Measurements from ENCODE around the gene KIF2C.
"Not testable (repeated sequence)": the region's sequence is repeated elsewhere in the genome, so short reads cannot be mapped to it uniquely, and the experiment has no call there.

KIF2C gene

DNA sequence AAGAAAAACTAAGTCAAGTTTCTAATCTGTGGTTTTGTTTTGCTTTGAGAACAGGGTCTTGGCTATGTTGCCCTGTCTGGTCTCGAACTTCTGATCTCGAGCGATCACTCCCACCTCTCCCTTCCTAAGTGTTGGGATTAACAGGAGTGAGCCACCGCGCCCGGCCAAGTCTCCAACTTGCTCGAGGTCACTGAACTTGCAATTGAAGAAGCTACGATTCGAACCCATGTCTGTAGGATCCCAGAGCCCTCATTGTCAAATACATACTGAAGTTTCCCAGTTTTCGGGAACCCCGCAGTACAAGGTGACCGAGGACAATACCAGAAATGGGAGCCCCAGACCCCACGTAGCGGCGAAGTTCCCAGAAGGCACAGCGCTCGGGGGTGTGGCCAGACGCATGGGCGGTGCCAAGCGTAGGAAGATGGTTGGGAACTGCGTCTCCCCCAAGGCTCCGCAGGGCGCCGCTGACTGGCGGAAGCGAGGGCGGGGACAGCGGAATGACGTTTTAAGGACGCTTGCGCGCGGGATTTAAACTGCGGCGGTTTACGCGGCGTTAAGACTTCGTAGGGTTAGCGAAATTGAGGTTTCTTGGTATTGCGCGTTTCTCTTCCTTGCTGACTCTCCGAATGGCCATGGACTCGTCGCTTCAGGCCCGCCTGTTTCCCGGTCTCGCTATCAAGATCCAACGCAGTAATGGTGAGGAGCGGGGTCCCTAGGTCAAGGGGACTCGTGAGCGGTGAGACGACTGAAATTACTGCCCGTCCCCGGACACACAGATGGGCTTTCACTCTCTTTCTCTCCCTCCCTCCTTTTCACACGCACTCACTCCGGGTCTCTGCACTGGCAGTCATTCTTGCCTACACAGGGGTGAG, at the start of gene KIF2C:
TSS of gene KIF2C (plus strand) at position 531 of the 872 bp plus-strand sequence. CDS start at position 627, 96 bp downstream.
- peak; percentile 98 for DNase-seq (ENCODE audit: low spot score)

DNA sequence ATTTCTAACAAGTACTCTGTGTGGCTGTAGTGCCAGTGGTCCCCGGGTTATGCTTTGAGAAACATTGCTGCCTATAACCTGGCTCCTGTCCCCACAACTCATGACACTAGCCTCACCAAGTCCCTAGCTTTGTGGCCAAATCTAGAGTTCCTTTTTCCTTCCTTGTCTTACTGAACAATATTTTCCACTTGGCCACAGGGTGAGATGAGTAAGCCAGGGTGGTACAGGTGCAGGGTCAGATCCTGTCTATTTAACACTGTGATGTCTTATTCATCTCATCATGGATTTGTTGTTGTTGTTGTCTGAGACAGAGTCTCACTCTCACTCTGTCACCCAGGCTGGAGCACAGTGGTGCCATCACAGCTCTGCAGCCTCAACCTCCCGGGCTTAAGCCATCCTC, 46.5 kb upstream of the KIF2C start:
- peak; percentile 35 for DNase-seq (ENCODE audit: low spot score)

DNA sequence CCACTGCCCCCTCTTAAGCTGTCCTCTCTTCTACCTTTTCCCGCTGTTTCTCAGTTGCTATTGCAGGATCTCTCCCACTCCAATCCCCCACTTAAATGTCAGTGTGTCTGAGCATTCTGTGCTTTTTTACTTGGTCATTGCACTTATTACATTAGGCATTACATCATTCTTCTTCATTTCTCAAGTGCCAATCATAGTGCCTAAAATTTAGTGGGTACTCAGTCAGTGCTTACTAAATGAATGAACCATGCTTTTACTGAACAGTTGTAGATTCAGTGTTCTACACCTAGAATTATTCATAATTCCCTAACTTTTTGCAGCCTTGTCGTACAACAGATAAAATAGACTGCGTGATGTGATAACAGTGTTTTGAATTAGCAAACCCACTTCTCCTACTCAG, 45.7 kb upstream of the KIF2C start:
- no peak for DNase-seq (ENCODE audit: low spot score)

DNA sequence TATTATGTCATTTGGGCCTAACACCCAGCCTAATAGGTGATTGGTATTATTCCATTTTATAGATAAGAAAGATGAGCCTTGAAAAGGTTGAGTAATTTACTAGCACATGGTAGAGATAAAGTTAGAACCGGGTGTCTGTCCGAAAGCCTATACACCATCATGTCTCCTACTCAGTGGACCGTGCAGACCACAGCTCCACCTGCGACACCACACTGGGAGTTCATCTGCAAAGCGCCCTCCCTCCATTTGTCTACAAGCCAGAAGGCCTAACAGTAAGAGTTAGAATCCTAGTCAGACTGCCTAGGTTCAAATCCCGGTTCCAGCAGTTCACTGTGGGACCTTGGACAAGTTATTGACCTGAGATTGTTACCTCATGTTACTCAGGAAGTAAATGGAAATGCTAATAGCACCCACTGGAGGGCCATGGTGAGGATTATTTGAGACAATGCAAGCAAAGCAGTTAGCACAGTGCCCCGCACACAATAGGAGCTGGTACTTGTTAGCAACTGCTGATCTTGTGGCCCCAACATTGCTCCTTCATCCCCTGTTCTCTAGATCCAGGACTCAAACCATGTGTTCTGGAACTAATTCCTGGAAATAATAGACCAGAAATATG, 44.7 kb upstream of the KIF2C start:
- peak; percentile 79 for DNase-seq (ENCODE audit: low spot score)

DNA sequence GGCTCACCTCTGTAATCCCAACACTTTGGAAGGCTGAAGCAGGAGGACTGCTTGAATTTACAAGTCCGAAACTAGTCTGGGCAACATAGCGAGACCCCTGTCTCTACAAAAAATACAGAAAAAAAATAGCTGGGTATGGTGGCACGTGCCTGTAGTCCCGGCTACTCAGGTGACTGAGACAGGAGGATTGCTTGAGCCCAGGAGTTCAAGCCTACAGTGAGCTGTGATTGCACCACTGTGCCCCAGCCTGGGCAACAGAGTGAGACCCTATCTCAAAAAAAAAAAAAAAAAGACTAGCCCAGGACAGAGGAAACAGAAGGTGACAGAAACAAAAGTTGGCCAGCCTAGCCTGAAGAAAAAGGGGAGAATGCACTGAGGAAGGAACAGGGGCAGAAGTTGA, 44.0 kb upstream of the KIF2C start:
- no peak for DNase-seq (ENCODE audit: low spot score)

DNA sequence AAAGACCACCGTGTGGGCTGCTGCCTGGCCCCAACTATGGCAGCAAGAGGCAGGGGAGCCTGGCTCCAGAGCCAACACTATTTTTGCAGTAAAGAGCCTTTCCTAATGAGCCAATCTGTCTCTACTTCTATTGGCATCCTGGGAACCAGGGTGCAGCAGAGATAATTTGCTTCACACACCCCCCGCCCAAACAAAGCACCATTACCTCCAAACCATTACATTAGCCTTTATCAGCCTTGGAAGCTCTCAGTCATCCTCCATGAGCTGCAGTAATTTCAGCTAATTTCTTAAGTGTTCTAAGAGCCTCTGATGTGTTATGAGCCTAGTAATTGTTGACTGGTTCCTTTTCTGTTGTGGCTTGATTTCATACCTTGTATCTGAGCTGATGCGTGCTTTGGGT, 43.5 kb upstream of the KIF2C start:
- no peak for DNase-seq (ENCODE audit: low spot score)

DNA sequence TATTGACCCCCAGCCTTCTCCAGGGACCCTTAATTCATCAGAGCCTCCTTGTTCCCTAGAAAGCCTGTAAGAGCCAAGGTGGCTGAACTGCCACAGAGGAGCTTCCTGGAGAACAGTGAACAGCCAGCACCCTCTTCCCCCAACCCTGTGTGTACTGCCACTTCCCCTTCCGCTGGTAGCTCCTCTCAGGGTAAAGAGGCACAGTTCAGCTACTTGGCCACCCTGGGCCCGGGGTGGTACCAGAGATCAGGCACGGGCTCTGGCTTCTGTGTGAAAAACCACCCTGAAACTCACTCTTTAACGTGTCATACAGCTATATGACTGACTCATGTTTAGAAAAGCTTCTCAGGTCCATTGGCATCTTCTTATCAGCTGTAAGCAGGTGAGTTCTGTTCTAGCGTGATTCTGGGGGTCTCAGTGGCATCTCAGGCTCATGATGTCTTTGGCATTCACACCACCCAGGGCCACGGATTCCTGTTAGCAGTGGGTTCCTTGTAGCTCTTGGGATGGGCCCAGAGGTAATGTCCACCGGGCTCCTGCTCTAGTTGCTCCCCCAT, 42.8 kb upstream of the KIF2C start:
- DNase-seq (ENCODE audit: low spot score) = no peak

DNA sequence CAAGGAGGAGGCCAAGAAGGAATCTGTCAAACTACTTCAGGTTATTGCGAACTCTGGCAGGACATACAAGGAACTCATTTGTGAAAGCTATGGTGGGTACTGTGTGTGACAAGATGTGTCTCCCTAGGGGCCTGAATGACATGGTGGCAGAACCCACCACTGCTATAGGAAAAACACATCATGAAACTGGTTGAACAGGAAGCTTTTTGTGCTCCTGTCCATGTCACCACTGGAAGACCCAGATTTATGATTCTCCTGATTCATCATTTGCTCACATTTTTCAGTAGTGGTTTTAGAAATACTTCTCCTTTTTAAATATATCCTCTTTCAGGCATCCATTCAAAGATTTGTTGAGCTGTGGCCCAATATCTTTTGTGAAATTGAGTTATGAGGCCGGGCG, 41.5 kb upstream of the KIF2C start:
- DNase-seq (ENCODE audit: low spot score) = no peak

DNA sequence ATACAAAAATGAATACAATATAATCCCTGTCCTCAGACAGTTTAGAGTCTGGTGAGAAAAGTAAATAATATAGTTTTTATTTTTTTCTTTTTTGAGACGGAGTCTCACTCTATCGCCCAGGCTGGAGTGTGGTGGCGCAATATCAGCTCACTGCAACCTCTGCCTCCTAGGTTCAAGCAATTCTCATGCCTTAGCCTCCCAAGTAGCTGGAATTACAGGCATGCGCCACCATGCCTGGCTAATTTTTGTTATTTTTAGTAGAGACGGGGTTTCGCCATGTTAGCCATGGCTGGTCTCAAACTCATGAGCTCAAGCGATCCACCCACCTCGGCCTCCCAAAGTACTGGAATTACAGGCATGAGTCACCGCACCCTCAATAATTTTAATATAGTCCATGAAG, 40.3 kb upstream of the KIF2C start:
- not testable (repeated sequence) for DNase-seq (ENCODE audit: low spot score)

DNA sequence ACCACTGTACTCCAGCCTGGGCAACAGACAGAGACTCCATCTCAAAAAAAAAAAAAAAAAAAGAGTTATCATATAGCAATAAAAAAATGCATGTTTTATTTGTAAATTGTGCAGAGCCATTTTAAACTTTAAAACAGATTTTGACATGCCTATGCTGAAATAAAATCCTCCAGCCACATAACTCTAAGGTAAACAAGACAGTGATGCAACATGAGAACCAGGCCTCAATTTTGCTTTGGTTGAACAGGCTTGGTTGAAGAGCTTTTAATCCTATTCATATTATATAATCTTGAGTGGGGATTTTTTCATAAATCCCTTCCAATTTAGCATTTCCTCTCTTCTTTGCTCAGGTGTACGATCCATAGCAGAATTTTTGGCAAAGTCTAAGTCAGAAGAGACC, 39.1 kb upstream of the KIF2C start:
- DNase-seq (ENCODE audit: low spot score) = no peak

DNA sequence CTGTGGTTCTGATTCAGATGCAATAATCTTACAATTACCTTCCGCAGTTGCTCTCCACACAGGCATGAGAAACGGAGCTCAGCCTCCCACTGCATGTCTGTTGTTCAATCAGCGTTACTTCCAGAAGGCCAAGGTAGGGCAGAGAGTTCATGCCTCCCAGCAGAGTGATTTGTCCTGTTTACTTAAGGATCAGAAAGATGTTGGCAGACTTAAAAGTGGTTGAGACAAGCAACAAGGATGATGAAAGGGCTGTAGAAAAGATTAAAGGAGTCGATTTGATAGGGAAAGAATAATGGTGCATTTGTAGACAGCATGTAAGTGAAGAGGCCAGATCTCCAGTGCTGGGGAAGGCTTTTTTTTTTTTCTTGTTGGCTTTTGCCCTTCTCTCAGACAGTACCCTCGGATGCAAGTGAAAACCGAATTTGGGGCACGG, 38.5 kb upstream of the KIF2C start:
- DNase-seq (ENCODE audit: low spot score) = no peak

DNA sequence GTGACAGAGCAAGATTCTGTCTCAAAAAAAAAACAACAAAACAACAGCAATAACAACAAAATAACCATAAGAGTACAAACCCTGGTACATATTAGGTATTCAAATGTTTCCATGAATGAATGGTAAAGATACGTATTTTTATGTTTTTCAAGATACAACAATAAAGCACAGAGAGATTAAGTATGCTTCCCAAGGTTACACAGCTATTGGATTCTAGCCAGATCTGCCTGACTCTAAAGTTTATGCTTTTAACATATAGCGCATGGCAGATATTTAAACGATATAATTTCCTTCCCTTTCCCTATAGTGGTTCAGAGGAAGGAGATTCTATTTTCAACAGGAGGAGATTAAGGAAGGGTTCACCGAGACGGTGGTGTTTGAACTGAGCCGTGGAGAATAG, 34.2 kb upstream of the KIF2C start:
- no peak for DNase-seq (ENCODE audit: low spot score)

DNA sequence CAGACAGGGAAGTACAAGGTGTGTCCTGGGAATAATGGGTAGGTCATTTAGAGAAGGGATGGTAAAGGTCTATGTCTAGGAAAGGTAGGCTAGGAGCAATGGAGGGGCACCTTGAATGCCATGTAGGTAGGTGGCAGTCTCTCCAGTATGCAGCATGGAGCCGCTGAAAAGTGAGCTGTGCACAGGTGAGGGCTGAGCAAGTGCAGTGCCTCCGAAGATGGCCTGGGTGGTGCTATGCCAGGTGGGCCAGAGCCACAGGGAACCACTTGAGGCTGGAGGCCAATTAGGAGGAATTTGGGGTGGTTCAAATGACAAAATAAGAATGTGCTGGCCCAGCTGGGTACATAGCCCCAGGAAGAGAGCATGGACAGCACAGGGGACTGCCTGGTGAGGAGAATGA, 33.7 kb upstream of the KIF2C start:
- DNase-seq (ENCODE audit: low spot score) = no peak

DNA sequence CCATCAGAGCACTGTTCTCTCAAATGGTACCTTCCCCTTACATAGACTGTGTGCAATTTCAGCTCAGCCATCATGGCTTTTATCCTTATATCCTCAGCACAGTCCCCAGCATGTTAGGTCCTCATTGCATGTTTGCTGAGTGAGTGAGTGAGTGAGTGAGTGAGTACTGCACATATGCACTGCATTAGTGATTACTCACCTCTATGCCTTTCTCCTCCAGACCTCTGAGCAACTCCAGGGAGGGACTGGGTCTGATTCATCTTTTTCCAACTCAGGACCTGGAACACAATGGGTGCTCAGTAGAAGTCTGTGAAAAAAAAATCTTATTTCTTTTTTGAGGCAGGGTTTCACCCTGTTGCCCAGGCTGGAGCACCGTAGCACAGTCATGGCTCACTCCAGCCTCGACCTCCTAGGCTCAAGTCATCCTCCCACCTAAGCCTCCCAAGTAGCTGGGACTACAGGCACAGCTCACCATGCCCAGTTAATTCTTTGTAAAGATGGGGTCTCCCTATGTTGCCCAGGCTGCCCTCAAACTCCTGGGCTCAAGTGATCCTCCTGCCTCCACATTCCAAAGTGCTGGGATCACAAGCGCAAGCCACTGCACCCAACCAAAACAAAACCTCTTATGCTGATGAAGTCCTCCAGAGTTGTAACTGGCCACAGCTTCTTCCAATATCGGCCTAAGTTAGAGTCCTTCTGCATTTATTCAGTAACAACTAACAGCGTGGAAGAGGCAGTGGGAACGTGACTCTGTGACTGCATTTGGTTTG, 32.3 kb upstream of the KIF2C start:
- DNase-seq (ENCODE audit: low spot score) = no peak

DNA sequence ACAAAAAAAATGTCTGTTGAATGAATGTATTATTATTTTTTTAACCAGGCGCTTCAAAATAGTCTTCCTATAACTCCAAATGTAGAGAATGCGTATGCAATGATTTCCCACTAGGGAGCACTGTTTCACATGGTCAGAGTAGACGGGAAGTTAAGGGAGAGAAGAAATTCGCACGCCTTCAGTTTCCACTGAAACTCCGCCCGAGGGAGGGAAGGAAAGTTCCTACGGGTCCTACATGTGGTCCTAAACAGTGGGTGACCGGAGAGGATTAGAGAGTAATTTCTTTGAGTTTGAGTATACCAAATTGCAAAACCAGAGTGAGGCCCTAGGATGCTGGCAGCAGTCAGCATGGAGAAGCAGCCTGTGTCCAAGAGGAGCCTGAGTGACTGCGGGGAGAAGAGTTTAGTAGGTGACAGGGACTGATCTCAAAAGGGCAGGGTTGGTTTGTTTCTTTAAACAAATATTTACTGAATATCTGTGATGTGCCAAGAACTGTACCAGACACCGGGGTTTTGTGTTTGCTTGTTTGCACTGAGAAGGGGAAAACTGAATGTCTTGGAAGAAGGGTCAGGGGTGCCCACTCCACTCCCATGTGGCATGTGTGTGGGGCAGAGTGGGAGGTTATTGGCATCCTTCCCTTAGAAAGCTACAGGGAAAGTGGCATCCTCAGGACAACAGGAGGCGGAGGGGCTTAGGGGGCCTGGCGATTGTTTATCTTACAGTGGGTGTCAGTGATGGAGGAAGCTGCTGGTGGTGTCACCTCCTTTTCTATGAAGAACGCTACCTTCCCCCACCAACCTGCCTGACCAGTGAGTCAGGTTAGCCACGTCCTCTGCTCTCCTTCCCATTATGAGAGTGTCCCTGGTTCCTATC, 31.4 kb upstream of the KIF2C start:
- peak; percentile 76 for DNase-seq (ENCODE audit: low spot score)

DNA sequence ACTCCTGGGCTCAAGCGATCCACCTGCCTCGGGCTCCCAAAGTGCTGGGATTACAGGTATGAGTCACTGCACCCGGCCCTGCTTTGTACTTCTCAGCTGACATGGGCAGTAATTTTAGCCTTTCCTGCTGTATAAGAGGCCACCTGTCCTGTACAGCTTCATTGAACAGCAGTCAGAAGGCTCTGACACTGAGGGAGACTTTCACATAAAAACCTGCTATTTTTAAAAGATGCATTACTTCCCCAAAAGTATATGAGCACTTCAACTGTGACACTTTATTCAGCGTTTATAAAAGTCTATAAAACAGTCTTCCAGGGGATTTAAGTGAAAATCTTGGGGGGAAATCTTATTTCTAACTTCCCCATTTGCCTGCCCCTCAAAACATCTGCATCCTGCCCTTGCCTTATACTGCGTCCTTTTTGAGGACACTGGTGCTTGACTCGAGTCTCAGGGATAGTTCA, 26.3 kb upstream of the KIF2C start:
- DNase-seq (ENCODE audit: low spot score) = peak; percentile 81

DNA sequence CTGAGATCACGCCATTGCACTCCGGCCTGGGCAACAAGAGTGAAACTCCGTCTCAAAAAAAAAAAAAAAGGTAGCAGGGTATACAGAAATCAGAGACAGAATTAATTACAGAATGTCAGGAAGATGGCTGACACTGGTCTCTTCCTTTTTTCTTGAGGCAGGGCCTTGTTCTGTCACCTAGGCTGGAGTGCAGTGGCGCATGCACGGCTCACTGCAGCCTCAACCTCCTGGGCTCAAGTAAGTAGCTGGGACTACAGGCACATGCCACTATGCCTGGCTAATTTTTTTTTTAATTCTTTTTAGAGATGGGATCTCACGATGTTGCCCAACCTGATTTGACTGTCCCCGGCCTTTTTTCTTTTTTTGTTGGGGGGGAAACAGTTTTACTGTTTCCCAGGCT, 25.1 kb upstream of the KIF2C start:
- no peak for DNase-seq (ENCODE audit: low spot score)

DNA sequence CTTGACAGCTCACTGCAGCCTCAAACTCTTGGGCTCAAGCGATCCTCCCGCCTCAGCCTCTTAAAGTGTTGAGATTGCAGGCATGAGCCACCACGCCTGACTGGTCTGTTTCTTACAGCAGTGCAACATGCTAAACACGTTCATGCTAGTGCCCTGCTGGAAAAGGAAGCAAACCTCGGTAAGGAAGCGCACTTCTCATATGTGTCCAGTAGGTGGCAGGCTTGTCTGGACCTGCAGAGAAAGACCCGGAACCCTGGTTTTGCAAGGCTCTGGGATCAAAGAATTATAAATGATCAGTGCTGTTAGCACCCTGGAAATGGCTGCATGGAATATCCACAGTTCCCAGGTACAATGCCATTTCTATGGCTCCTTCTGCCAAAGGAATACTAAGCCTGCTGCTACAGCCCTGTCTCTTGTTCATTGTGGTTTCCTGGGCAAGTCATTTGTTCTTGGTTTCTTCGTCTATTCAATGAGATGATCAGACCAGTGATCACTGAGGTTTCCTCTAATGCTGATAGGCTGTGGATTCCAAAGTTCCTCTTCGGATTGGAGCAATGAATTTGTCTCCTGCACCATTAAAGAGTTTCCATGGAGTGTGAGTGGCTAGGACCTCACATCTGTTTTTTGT, 24.6 kb upstream of the KIF2C start:
- DNase-seq (ENCODE audit: low spot score) = peak; percentile 94

DNA sequence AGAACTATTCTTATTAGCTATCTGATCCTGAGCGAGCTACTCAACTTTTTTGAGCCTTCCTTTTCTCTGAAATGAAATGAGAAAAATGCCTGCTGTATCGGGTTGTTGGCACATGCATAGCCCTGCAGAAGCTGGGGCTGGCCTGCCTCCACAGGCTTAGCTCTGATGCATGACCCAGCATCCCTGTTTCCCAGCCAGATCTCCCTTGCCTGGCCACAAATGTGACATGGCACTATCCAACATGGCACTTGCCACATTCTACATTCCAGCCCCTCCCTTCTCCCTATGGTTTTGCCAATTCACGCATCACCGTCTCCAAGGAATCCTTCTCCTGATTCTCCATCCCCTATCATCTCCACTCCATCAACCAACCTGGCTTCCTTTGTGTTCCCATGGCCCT, 22.5 kb upstream of the KIF2C start:
- no peak for DNase-seq (ENCODE audit: low spot score)

DNA sequence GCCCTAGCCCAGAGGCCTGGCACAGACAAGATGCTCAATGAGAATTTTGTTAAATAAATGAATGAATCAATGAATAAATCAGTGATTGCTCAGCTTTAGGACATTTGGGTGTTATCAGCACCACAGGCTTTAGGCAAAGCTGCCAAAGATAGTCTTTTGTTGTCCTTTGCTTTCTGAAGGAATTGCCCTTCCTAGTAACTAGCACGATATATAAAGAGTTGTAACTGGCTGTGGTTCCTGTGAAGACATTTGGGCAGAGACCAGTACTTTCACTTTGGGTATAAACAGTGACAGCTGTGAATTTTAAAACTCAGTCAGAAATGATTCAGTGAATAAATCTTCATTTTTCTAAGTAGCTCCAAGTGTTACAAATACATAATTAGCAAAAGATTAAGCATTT, 22.0 kb upstream of the KIF2C start:
- no peak for DNase-seq (ENCODE audit: low spot score)

DNA sequence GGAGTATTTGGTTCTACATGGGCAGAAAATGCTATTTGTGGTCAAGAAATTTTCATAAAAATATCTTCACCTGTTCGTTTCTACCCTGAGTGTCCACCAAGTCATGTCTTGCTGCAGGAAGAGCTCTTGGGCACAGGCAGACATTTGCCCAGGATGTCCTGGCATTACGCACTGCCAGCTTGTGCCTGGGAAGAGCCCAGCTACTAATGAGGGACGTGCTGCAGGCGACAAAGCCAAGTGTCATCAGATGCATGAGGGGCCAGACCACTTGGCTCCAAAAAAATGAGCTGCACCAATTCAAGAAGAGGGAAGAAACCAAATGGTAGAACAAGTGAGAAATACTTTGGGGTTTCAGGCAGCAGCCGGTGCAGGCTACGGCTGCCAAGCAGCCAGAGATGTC, 21.5 kb upstream of the KIF2C start:
- DNase-seq (ENCODE audit: low spot score) = no peak

All from NAMALWA (cell line).